ENCODE data around the gene ATXN1.
"Not testable (repeated sequence)": the region's sequence is repeated elsewhere in the genome, so short reads cannot be mapped to it uniquely, and the experiment has no call there.

ATXN1 gene

GRCh38 chr6:16286151-16286522, 475.1 kb downstream of the ATXN1 start:
- DNase-seq = no peak

GRCh38 chr6:16285467-16286150, 475.7 kb downstream of the ATXN1 start:
- no peak for DNase-seq

GRCh38 chr6:16284472-16284871, 476.8 kb downstream of the ATXN1 start:
- no peak for DNase-seq

DNA sequence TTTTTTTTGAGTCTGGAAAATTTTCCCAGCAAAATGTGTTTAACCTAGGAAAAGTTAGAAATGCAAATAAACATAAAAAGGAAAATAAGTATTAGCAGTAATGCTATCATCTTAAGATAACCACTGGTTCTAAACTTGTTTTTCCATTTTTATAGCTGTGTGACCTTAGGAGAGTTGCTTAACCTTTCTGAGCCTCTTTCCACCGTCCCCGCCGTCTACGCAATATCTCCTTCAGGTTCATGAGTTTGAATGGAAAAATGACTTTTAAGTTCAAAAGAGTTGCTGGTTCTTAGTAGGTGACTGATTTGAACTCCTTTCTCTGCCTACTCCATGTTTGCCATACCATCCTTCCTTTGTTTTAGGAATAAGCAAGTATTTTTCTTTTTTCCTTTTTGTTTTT, 478.9 kb downstream of the ATXN1 start:
- no peak for DNase-seq

DNA sequence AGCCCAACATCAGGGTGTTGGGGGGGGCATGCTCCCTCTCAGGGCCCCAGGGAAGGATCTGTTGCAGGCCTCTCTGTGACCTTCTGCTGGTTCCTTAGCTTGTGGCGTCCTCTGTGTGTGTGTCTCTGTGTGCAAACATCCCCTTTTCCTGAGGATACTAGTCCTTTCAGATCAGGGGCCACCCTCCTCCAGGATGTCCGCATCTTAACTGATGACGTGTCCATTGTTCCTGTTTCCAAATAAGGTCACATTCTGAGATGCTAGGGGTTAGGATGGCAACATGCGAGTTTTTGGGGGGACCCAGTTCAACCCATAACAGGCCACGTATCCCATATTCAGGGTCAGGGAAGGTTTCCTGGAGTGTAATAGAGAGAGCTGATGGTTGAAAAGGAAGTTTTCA, 482.0 kb downstream of the ATXN1 start:
- DNase-seq = no peak

GRCh38 chr6:16278750-16279149, 482.5 kb downstream of the ATXN1 start:
- no peak for DNase-seq

- no peak for DNase-seq
These were observed 483.1 kb downstream of the ATXN1 start for GRCh38 chr6:16278048-16278724.

DNA sequence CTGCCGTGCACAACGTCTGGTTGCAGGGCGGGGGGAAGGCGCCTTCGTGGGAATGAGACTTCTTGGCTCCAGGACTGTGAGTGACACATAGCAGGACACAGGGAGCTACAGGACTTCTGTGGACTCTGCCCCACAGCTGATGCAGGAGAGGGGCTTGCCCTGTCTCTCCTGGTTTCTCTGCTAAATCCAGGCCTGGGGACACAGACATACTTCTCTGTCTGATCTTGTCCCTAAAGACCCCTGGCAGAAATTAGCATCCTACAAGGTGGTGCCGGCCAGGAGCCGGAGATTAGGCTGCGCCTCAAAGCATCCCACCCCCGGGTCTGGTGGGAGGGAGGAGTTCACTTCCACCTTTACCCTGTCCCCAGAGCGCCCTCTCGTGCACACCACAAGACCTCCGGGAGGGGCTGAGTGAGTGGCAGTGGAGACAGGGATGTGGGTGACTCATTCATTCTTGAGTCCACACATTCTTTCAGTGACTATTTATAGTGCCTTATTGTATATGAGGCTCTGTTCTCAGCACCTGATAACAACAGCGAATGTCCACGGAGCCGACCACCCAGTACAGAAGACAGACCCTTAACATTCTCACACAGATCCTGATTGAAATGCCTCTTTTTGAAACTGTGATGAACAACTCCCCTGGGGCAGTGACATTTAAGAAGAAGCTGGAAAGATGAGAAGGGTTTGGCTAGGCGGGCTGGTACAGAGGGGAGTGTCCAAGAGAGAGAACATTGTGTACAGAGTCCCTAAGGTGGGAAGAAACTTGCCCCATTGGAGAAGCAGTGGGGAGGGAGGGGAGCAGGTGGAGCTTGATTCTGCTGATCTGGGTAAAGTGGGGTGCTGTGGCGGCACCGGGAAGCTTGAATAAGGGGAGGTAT, 483.9 kb downstream of the ATXN1 start:
- no peak for DNase-seq

DNA sequence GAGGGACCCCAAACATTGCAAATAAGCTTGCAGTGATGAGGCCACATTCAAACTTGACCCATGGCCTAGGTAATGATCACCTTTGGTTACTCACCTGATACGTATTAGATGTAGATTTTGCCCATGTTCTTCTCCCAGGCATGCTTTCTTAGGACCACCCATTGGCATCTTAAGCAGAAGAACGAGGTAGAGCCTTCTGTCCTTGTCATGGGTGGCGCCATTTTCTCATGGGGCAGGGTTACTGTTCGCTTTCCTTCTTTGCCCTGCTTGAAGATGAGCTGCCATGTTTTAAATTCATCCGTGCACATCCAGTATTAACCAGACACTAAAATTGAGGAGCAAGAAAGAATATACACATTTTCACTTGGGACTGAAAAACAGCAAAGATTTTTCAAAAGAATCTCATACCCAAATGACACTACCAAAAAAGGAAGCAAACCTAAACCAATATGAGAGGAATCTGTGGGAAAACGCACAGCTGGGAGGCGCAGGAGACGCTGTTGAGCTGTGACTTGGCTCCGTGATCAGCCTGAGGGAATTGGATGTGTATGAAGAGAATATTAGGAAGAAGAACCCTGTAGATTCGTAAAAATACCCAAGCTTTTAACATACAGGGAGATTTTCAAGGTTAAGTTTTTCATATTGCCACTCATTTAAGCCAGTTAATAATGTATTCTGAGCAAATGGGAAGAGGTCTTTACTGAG, 486.2 kb downstream of the ATXN1 start:
- DNase-seq = no peak

- DNase-seq = no peak
These were observed 486.8 kb downstream of the ATXN1 start for GRCh38 chr6:16274483-16274882.

GRCh38 chr6:16273256-16273655, 488.0 kb downstream of the ATXN1 start:
- DNase-seq = no peak

GRCh38 chr6:16272201-16272600, 489.1 kb downstream of the ATXN1 start:
- no peak for DNase-seq

GRCh38 chr6:16271428-16271827, 489.8 kb downstream of the ATXN1 start:
- DNase-seq = no peak

- no peak for DNase-seq
These were observed 491.0 kb downstream of the ATXN1 start for GRCh38 chr6:16270178-16270794.

- not testable (repeated sequence) for DNase-seq
These were observed 491.7 kb downstream of the ATXN1 start for GRCh38 chr6:16269442-16270070.

DNA sequence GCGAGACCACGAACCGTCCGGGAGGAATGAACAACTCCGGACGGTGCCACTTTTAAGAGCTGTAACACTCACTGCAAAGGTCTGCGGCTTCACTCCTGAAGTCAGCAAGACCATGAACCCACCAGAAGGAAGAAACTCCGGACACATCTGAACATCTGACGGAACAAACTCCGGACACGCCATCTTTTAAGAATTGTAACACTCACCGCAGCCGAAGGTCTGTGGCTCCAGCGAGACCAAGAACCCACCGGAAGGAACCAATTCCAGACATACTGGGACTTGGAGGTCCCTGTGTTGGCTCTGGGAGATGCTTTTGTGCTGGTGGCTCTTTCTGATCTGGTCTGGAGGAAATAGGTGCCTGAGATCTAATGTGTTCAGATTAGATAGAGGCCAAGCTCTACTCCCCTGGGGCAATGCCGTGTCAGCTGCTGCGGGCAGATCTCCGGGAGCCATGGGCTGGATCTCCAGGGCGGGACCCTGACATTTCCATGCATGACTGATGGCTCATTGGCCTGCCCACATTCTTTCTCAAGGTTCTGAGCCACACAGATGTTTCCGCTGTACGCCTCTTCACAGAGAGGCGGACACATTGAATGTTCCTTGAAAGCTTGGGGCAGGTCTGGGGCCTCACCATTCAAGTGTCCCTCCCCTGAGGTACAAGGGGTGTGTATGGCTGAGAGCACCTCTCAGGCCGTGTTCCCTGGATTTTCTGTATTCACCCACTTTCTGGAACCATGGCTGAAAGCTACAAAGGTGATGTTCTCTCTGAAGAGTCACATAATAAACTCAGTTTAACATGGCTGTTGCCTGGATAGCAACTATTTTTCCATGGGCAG, 493.6 kb downstream of the ATXN1 start:
- no peak for DNase-seq

GRCh38 chr6:16265351-16266341, 495.6 kb downstream of the ATXN1 start:
- no peak for DNase-seq

DNA sequence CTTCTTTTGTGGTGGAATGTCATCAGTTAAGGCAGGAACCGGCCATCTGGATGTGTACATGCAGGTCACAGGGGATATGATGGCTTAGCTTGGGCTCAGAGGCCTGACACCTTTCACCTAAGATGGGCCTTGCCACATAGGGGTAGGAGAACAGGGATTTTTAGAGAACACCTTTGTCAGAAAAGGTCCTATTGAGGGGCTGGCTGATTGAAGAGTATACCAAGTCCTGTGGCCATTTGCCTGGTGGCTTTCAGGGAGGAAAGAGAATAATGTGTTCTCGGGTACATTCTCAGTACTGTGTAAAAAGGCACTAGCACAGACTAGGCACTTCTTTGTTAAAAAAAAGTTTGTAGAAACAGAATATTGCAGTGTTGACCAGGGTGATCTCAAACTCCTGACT, 496.5 kb downstream of the ATXN1 start:
- no peak for DNase-seq

DNA sequence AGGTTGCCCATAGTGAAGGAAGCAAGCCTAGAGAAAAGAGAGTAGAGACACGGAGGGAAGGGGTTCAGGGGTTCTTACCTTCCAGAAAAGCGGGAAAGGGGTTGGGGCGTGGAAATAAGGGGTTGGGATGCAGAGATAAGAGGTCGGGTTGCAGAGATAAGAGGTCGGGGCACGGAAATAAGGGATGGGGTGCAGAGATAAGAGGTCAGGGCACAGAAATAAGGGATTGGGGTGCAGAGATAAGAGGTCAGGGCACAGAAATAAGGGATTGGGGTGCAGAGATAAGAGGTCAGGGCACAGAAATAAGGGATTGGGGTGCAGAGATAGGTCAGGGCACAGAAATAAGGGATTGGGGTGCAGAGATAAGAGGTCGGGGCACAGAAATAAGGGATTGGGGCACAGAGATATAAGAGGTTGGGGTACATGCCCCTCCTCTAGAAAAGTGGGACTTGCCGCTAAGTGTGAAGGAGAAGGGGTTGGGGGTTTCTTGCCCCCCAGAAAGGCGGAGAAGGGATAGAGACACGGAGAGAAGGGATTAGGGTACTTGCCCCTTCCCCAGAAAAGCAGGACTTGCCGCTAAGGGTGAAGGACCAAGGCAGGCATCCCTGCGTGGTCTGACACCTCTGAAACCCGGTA, 497.7 kb downstream of the ATXN1 start:
- not testable (repeated sequence) for DNase-seq
